ENCODE data around the gene CMIP. TPM values are rescaled to one million over a fixed set of nuclear protein-coding genes. Genes with fewer than 3 reads are reported as not detected.

Gene CMIP
- total RNA-seq, 1 donor from 2014 or later = 40.0 TPM

GRCh38 chr16:81621496-81621895, 176.9 kb downstream of the CMIP start:
- Mint-ChIP-seq H3K4me1 (peaks cover 34% of the 10 kb centered on the region), H3K9me3 (no peaks in the 10 kb centered on the region), H3K4me3 (no peak overlapping the region), H3K27me3 (no peaks in the 10 kb centered on the region), H3K27ac (no peak overlapping the region), H3K36me3 (ENCODE audit: low read depth) (peaks cover 10% of the 10 kb centered on the region)
- intact Hi-C loops (cut with micrococcal nuclease) = loop anchor here (5.0 kb wide), 1 partner anchor 219 kb away; no protein-coding TSS in a partner anchor
- DNase-seq = no peak

DNA sequence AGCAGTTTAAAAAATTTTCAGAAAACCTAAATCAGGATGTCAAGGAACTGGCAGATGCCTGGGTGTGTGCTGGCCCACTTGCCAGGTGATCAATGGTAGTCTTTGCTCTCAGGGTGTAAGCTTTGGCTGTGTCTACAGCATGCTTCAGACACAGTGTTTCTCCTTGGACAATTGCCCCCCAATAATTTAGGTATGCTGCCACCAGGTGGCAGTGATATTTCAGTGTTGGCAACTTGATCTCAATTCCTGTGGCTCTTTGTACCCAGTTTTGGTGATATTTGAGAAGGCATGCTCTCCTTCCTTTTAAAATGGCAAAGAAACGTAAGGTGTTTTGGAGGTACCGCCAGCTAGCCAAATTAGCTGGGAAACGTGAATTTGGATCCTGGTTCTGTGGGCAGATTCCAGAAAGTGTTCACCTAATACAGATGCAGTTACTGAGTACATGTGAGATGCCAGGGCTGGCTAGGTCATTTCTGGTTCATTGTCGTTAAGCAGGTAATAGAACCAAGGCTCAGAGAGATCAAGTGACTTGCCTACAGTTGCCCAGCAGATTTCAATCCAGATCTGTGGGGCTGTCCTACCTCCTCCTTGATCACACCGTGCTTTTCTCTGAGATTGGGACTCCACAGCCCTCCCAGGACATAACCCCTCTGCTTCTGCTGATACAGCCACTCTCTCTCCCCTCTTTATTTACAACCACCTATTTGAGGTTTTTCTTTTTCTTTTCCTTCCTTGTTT, 178.9 kb downstream of the CMIP start:
- H3K4me3 Mint-ChIP-seq = no peak overlapping the region
- DNase-seq = peak; percentile 89
- peaks cover 26% of the 10 kb centered on the region for H3K4me1 Mint-ChIP-seq
- intact Hi-C loops (cut with micrococcal nuclease) = loop anchor here (1.0 to 5.0 kb wide), 5 partner anchors 9 to 257 kb away; no protein-coding TSS in a partner anchor
- no peaks in the 10 kb centered on the region for H3K9me3 Mint-ChIP-seq
- H3K27me3 Mint-ChIP-seq = no peaks in the 10 kb centered on the region
- H3K36me3 Mint-ChIP-seq (ENCODE audit: low read depth) = peaks cover 5% of the 10 kb centered on the region
- H3K27ac Mint-ChIP-seq = peak overlapping the region; percentile 68

DNA sequence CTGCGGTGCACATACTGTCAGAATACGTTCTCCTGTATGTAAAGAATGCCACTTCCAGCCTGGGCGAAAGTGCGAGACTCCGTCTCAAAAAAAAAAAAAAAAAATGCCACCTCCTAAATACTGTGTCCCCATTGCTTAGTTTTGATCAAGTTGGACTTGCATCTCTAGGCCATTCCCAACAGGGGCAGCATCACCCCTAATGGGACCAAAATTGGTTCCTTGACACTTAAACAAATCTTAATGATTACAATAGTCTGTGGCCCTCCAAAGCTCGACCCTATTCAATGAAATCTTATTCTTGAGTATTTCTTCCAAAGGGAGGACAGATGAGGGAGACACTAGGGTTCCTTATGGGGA, 179.8 kb downstream of the CMIP start:
- intact Hi-C loops (cut with micrococcal nuclease) = loop anchor here (5.0 kb wide), 1 partner anchor 222 kb away; no protein-coding TSS in a partner anchor
- H3K9me3 Mint-ChIP-seq = no peaks in the 10 kb centered on the region
- peaks cover 29% of the 10 kb centered on the region for H3K4me1 Mint-ChIP-seq

DNA sequence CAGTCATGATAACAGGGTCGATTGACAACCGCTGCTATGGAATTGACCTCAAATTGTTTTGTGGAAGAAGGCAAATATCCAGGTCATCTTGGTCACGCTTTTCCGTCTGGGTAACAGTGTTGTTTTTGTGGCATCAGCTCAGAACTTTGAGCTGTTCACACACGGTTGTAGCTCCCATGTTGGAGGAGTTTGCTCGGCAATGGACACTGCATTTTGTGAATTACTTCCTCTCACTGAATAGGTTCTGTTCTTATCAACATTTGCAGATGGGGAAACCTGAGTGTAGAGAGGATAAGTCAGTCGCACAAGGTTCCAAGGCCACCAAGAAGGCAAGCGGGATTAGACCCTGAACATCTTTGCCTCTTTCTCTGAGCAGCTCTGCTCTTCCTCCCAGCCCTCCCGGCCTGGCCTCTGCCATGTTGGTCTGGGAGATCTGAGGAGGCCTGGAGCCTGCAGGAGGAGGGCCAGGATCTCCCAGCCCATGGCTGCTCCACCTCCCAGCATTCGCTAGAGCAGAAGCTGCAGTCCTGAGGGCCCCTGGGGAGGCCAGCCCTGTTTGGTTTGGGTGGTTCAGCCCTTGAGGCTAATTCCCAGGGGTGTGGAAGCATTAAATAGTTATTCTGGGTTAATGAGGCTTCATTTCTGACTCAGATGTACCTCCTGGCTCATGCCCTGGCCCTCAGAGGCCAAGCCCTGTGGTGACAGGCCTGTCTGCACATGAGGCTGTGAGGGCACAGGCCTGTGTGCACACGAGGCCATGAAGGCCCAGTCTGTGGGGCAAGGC, 180.3 kb downstream of the CMIP start:
- intact Hi-C loops (cut with micrococcal nuclease) = loop anchor here (5.0 kb wide), 1 partner anchor 223 kb away; no protein-coding TSS in a partner anchor
- Mint-ChIP-seq H3K9me3 (no peaks in the 10 kb centered on the region), H3K36me3 (ENCODE audit: low read depth) (peaks cover 5% of the 10 kb centered on the region), H3K4me3 (no peak overlapping the region), H3K4me1 (peaks cover 34% of the 10 kb centered on the region), H3K27me3 (no peaks in the 10 kb centered on the region), H3K27ac (peak overlapping the region; percentile 40)
- DNase-seq = no peak

More for the DNA sequence above, 179.8 kb downstream of the CMIP start:
- Mint-ChIP-seq H3K27ac (no peak overlapping the region), H3K4me3 (no peak overlapping the region), H3K27me3 (no peaks in the 10 kb centered on the region), H3K36me3 (ENCODE audit: low read depth) (peaks cover 5% of the 10 kb centered on the region)
- DNase-seq = no peak

GRCh38 chr16:81625544-81626153, 181.0 kb downstream of the CMIP start:
- Mint-ChIP-seq H3K27me3 (no peaks in the 10 kb centered on the region), H3K4me1 (peaks cover 35% of the 10 kb centered on the region), H3K4me3 (no peak overlapping the region), H3K9me3 (no peaks in the 10 kb centered on the region), H3K36me3 (ENCODE audit: low read depth) (peaks cover 5% of the 10 kb centered on the region), H3K27ac (no peak overlapping the region)
- peak; percentile 78 for DNase-seq
- intact Hi-C loops (cut with micrococcal nuclease) = loop anchor here (1.0 kb wide), 1 partner anchor 30 kb away; no protein-coding TSS in a partner anchor

GRCh38 chr16:81626181-81626674, 181.6 kb downstream of the CMIP start:
- Mint-ChIP-seq H3K4me3 (no peak overlapping the region), H3K9me3 (no peaks in the 10 kb centered on the region), H3K27ac (no peak overlapping the region), H3K27me3 (no peaks in the 10 kb centered on the region), H3K4me1 (peaks cover 39% of the 10 kb centered on the region), H3K36me3 (ENCODE audit: low read depth) (peaks cover 5% of the 10 kb centered on the region)
- DNase-seq = peak; percentile 75
- intact Hi-C loops (cut with micrococcal nuclease) = loop anchor here (1.0 kb wide), 1 partner anchor 31 kb away; no protein-coding TSS in a partner anchor

GRCh38 chr16:81627024-81627423, 182.4 kb downstream of the CMIP start:
- DNase-seq = no peak
- H3K4me1 Mint-ChIP-seq = peaks cover 46% of the 10 kb centered on the region
- no peaks in the 10 kb centered on the region for H3K9me3 Mint-ChIP-seq
- no peaks in the 10 kb centered on the region for H3K27me3 Mint-ChIP-seq
- intact Hi-C loops (cut with micrococcal nuclease) = no loop called here
- H3K4me3 Mint-ChIP-seq = no peak overlapping the region
- peaks cover 5% of the 10 kb centered on the region for H3K36me3 Mint-ChIP-seq (ENCODE audit: low read depth)
- H3K27ac Mint-ChIP-seq = no peak overlapping the region

DNA sequence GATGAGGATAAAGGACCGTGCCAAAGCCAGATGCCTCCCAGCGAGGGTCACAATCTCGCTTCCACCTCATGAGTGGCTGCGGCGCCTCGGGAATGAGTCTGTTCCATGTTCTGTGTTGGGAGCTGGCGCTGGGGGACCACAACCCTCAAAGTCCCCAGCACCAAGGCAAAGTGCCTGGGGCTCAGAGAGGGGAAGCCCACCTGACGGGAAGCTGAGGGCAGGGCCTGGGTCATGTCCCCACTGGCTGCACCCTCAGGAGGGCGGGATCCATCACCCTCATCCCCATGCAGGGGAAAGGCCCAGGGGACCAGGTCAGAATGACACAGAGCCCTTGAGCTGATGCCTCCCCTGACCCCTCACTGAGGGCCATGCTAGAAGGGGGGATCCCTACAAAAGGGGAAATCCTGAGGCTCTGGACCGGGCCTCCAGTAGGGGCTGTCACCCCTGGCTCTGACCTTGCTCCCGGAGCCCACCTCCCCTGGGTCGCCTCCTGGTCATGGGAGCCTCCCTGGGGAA, 183.2 kb downstream of the CMIP start:
- Mint-ChIP-seq H3K27ac (peak overlapping the region; percentile 54), H3K27me3 (no peaks in the 10 kb centered on the region), H3K9me3 (no peaks in the 10 kb centered on the region), H3K4me3 (no peak overlapping the region), H3K36me3 (ENCODE audit: low read depth) (peaks cover 5% of the 10 kb centered on the region), H3K4me1 (peaks cover 52% of the 10 kb centered on the region)
- DNase-seq = no peak
- intact Hi-C loops (cut with micrococcal nuclease) = no loop called here

DNA sequence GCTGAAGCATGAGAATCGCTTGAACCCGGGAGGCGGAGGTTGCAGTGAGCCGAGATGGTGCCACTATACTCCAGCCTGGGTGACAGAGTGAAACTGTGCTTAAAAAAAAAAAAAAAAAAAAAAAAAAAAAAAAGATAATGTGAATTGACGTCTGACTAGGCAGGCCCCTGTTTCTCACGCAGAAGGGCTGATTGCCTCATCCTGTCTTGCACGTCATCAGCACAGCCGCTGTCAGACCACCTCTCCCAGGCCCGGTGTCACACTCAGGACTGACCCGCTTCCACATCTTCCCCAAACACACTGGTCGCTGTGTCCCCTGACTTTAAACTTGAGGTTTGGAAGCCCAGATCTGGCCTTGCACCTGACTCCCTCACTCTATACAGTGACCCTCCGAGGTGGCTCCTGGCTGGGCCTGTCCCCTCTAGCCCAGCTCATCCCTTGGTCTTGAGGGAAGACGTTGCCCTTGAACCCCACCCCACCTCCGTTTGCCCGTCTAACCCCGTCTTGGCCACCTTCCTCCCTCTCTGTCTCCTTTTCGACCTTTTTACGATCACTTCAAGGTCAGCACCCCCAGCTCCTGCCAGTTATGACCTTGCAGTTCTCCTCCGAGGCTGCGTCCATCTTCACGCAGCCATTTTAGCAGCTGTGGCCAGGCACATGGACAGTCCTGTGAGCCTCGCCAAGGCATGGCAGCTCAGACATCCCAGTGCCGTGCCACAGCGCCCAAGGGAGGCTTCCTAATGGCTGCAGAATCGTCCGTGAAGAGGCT, 184.6 kb downstream of the CMIP start:
- DNase-seq = no peak
- intact Hi-C loops (cut with micrococcal nuclease) = no loop called here
- H3K4me1 Mint-ChIP-seq = peaks cover 56% of the 10 kb centered on the region
- H3K9me3 Mint-ChIP-seq = no peaks in the 10 kb centered on the region
- peak overlapping the region; percentile 64 for H3K27ac Mint-ChIP-seq
- H3K4me3 Mint-ChIP-seq = no peak overlapping the region
- peaks cover 3% of the 10 kb centered on the region for H3K36me3 Mint-ChIP-seq (ENCODE audit: low read depth)
- H3K27me3 Mint-ChIP-seq = no peaks in the 10 kb centered on the region

GRCh38 chr16:81629896-81630634, 185.5 kb downstream of the CMIP start:
- H3K27ac Mint-ChIP-seq = peak overlapping the region; percentile 68
- H3K4me1 Mint-ChIP-seq = peaks cover 55% of the 10 kb centered on the region

DNA sequence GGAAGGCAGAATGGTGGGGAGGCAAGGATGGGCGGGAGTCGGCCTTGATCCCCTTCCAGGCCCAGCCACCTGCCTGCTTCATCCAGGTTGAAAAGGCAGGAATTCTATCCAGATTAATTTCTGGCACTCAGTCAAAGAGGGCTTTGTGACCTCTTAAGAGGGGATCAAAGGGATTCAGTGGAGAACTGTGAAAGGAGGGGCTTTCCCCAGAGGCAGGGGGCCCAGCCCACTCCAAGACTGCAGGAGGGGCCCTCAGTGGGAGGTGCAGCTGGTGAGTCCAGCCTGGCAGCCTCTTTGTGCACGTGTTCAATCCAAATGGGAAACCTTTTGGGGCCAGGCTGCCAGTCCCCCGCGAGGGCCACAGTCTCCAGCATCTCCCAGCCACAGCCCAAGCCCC, 186.0 kb downstream of the CMIP start:
- Mint-ChIP-seq H3K27me3 (no peaks in the 10 kb centered on the region), H3K9me3 (no peaks in the 10 kb centered on the region), H3K27ac (peak overlapping the region; percentile 68), H3K36me3 (ENCODE audit: low read depth) (no peaks in the 10 kb centered on the region), H3K4me1 (peaks cover 55% of the 10 kb centered on the region), H3K4me3 (peak overlapping the region; percentile 45)
- intact Hi-C loops (cut with micrococcal nuclease) = loop anchor here (5.0 to 10.0 kb wide), 3 partner anchors 87 to 1024 kb away; partner anchors contain the start of gene GAN
- DNase-seq = no peak

More at GRCh38 chr16:81629896-81630634, 185.5 kb downstream of the CMIP start:
- intact Hi-C loops (cut with micrococcal nuclease) = loop anchor here (5.0 to 10.0 kb wide), 3 partner anchors 87 to 1025 kb away; partner anchors contain the start of gene GAN
- Mint-ChIP-seq H3K36me3 (ENCODE audit: low read depth) (peaks cover 2% of the 10 kb centered on the region), H3K27me3 (no peaks in the 10 kb centered on the region), H3K4me3 (no peak overlapping the region), H3K9me3 (no peaks in the 10 kb centered on the region)
- DNase-seq = no peak

- intact Hi-C loops (cut with micrococcal nuclease) = loop anchor here (1.0 to 10.0 kb wide), 6 partner anchors 9 to 1022 kb away; partner anchors contain the start of gene GAN
- no peaks in the 10 kb centered on the region for H3K9me3 Mint-ChIP-seq
- no peaks in the 10 kb centered on the region for H3K27me3 Mint-ChIP-seq
- H3K27ac Mint-ChIP-seq = peak overlapping the region; percentile 100
- H3K4me3 Mint-ChIP-seq = peak overlapping the region; percentile 82
- peaks cover 65% of the 10 kb centered on the region for H3K4me1 Mint-ChIP-seq
- DNase-seq = peak; percentile 93
- no peaks in the 10 kb centered on the region for H3K36me3 Mint-ChIP-seq (ENCODE audit: low read depth)
Observed at GRCh38 chr16:81632392-81633146, 188.0 kb downstream of the CMIP start.
